Liver (tissue), 9 donors: ENCODE data around the gene NCAPG2. TPM values are rescaled to one million over a fixed set of nuclear protein-coding genes. Genes with fewer than 3 reads are reported as not detected.

Source experiments
- DNase-seq: peaks from one replicate; pipeline ENCODE4 v3.0.0-alpha.2; 2017; ENCODE audit warnings: low spot score
- H3K27ac ChIP-seq, 2 donors: one replicate each; pipeline ENCODE4 v1.7.0; 2013; ENCODE audit warnings: inconsistent platforms in 2 of 2, low read length in 2 of 2, control low read depth in 1 of 2, low read depth in 1 of 2, mild to moderate bottlenecking in 1 of 2
- H3K27me3 ChIP-seq, 4 donors: one replicate each; pipeline versions ENCODE4 v1.6.1 to v1.7.0; 2013; ENCODE audit warnings: low read length in 3 of 4, inconsistent platforms in 1 of 4, mild to moderate bottlenecking in 1 of 4, moderate library complexity in 1 of 4; ENCODE audit not compliant: control insufficient read depth in 4 of 4, insufficient read depth in 4 of 4
- H3K36me3 ChIP-seq, 4 donors: one replicate each; pipeline versions ENCODE4 v1.6.1 to v1.7.0; 2013; ENCODE audit warnings: low read length in 3 of 4, mild to moderate bottlenecking in 3 of 4, low read depth in 1 of 4, moderate library complexity in 1 of 4; ENCODE audit not compliant: control insufficient read depth in 4 of 4, insufficient read depth in 3 of 4
- H3K4me1 ChIP-seq, 4 donors: one replicate each; pipeline versions ENCODE4 v1.6.1 to v1.7.0; 2013; ENCODE audit warnings: low read length in 3 of 4, mild to moderate bottlenecking in 3 of 4, moderate library complexity in 1 of 4; ENCODE audit not compliant: control insufficient read depth in 4 of 4, insufficient read depth in 4 of 4
- H3K4me3 ChIP-seq, 3 donors: one replicate each; pipeline versions ENCODE4 v1.6.1 to v1.7.0; 2013; ENCODE audit warnings: low read length in 3 of 3, control low read depth in 1 of 3, low read depth in 1 of 3, mild to moderate bottlenecking in 1 of 3
- H3K9ac ChIP-seq, 2 donors: one replicate each; pipeline ENCODE4 v1.7.0; 2013; ENCODE audit warnings: low read length in 2 of 2, mild to moderate bottlenecking in 2 of 2, moderate library complexity in 2 of 2, control low read depth in 1 of 2, low read depth in 1 of 2
- H3K9me3 ChIP-seq, 4 donors: one replicate each; pipeline versions ENCODE4 v1.6.1 to v1.7.0; 2013; ENCODE audit warnings: low read length in 3 of 4; ENCODE audit not compliant: control insufficient read depth in 4 of 4
- FOXA1 ChIP-seq: IDR thresholded peaks from 2 replicates; pipeline ENCODE4 v1.6.1; 2016; ENCODE audit warnings: antibody characterized with exemption
- FOXA2 ChIP-seq: IDR thresholded peaks from 2 replicates; pipeline ENCODE4 v1.6.1; 2016; ENCODE audit warnings: antibody characterized with exemption
- GABPA ChIP-seq, 2 donors: IDR thresholded peaks in 1 of 2; conservative IDR thresholded peaks in 1 of 2; 2 replicates each; pipeline ENCODE4 v1.6.1; 2016; ENCODE audit warnings: antibody characterized with exemption in 2 of 2, mild to moderate bottlenecking in 1 of 2, moderate library complexity in 1 of 2
- HNF4A ChIP-seq, 2 donors: conservative IDR thresholded peaks; 2 replicates each; pipeline ENCODE4 v1.6.1; 2016; ENCODE audit warnings: antibody characterized with exemption in 2 of 2, mild to moderate bottlenecking in 2 of 2
- HNF4G ChIP-seq: IDR thresholded peaks from 2 replicates; pipeline ENCODE4 v1.6.1; 2016; ENCODE audit warnings: antibody characterized with exemption
- JUND ChIP-seq, 2 donors: IDR thresholded peaks; 2 replicates each; pipeline ENCODE4 v1.6.1; 2016; ENCODE audit warnings: antibody characterized with exemption in 2 of 2
- MAX ChIP-seq: IDR thresholded peaks from 2 replicates; pipeline ENCODE4 v1.6.1; 2016; ENCODE audit warnings: antibody characterized with exemption
- NR2F2 ChIP-seq: IDR thresholded peaks from 2 replicates; pipeline ENCODE4 v1.6.1; 2016; ENCODE audit warnings: antibody characterized with exemption
- REST ChIP-seq: IDR thresholded peaks from 2 replicates; pipeline ENCODE4 v1.6.1; 2016; ENCODE audit warnings: antibody characterized with exemption, mild to moderate bottlenecking
- RXRA ChIP-seq, 2 donors: IDR thresholded peaks; 2 replicates each; pipeline ENCODE4 v1.6.1; 2017 to 2018; ENCODE audit warnings: antibody characterized with exemption in 2 of 2, mild to moderate bottlenecking in 1 of 2
- SP1 ChIP-seq: IDR thresholded peaks from 2 replicates; pipeline ENCODE4 v1.6.1; 2018; ENCODE audit warnings: antibody characterized with exemption, mild to moderate bottlenecking
- TAF1 ChIP-seq: conservative IDR thresholded peaks from 2 replicates; pipeline ENCODE4 v1.6.1; 2016; ENCODE audit warnings: antibody characterized with exemption, mild to moderate bottlenecking
- YY1 ChIP-seq: IDR thresholded peaks from 2 replicates; pipeline ENCODE4 v1.6.1; 2016; ENCODE audit warnings: antibody characterized with exemption, mild to moderate bottlenecking
- ZBTB33 ChIP-seq: IDR thresholded peaks from 2 replicates; pipeline ENCODE4 v1.6.1; 2016; ENCODE audit warnings: antibody characterized with exemption
- whole genome bisulfite sequencing: extraction: QIAGEN DNeasy Blood & Tissue Kit; methylation state at CpG from one replicate; pipeline ENCODE4 v1.1.7; 2013; 5-methylcytosine and 5-hydroxymethylcytosine counted together
- polyA plus RNA-seq, 2 donors: library from polyadenylated mRNA; stranded (reverse) in 1 of 2; unstranded in 1 of 2; fragments of 200-250 nt in 1 of 2; fragments of >200 nt in 1 of 2; fragmentation: Nextera tagmentation in 1 of 2; extraction: Ambion mirVana in 1 of 2; gene quantifications; one replicate each; pipeline versions ENCODE4 v1.2.1 to v1.2.3, GENCODE V29; 2013 to 2015
- total RNA-seq, 2 donors: library from RNA; depleted of rRNA; stranded (reverse); fragments of >200 nt; gene quantifications; one replicate each; pipeline ENCODE4 v1.2.3, GENCODE V29; 2014
- TF ChIP-seq, protein P1 (sequence below): IDR thresholded peaks from 2 replicates; pipeline ENCODE4 v1.6.1; 2016; ENCODE audit warnings: antibody characterized with exemption
- donor health status: healthy.
- donor health status: healthy.
- donor health status: healthy.
- donor health status: healthy.
- donor health status: healthy.

Gene NCAPG2
- total and polyA plus RNA-seq, 4 donors: 0.89 to 37.4 (median 3.7) TPM

DNA sequence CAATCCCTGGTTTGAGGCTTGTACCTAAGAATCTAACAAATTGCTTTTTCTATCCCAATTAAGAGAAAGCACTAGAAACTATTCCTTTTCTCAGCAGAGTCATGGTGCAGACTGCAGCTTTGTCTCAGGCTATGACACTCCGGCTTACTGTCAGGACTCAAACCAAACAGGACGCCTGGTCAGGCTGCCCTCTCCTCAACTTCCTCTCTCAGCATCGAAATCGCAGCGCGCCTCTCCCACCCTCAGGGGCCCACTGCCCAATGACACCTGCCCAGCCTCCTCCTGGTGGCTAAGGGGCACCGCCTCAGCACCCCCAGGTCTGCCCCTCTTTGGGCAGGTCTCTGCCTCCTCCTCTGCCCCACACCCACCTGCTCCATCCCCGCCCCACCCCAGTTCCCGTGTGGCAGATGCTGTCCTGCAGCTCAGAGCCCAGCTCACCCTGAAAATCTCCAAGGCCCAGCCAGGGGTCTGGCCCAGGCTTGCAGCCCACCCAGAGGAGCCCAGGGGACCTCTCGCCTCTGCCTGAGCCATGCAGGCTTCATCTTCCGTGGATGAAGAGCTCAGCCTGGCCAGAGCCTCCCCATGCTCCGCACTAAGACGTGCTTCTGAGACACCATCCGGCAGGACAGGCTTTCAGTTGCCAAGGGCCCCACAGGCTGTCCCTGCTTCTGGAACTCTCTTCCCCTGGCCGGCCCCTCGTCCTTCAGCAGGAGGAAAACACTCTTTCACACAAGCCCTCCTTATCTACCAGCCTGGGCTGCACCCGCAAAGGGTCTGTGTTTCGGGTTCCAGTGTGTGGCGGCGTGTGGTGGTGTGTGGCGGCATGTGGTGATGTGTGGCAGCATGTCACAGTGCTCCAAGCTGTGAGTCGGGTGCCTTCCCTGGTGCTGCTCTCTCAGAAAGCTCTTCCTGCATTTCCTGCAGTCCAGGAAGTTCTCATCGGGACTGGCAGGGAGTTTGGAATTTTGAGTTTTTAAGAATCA, 100.5 kb downstream of the NCAPG2 start:
- H3K9me3 ChIP-seq: no peaks in the 10 kb centered on the region
- H3K36me3 ChIP-seq: no peaks in the 10 kb centered on the region
- no peak overlapping the region for H3K9ac ChIP-seq
- no peak for DNase-seq
- no peaks in the 10 kb centered on the region for H3K27me3 ChIP-seq
- no peak overlapping the region for H3K27ac ChIP-seq
- no peaks in the 10 kb centered on the region for H3K4me1 ChIP-seq
- WGBS: 86% methylated on average over 23 of the region's 23 CpGs
- no peak overlapping the region for H3K4me3 ChIP-seq
- TF ChIP-seq MAX: no peak
- no peak for TF ChIP-seq ZBTB33
- TF ChIP-seq SP1: no peak
- TF ChIP-seq NR2F2: no peak
- TF ChIP-seq HNF4G: no peak
- no peak for TF ChIP-seq FOXA2
- no peak for TF ChIP-seq TAF1
- no peak for TF ChIP-seq JUND (IDR thresholded peaks at IDR 0.05)
- TF ChIP-seq YY1: no peak
- TF ChIP-seq, protein P1, sequence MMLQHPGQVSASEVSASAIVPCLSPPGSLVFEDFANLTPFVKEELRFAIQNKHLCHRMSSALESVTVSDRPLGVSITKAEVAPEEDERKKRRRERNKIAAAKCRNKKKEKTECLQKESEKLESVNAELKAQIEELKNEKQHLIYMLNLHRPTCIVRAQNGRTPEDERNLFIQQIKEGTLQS: no peak
- TF ChIP-seq HNF4A (conservative IDR thresholded peaks at IDR 0.05): no peak
- TF ChIP-seq RXRA (IDR thresholded peaks at IDR 0.05): no peak
- TF ChIP-seq FOXA1: no peak
- TF ChIP-seq GABPA (IDR thresholded peaks at IDR 0.05 in 1 of 2, conservative IDR thresholded peaks at IDR 0.05 in 1 of 2): no peak
- no peak for TF ChIP-seq REST
